DOHH2 (cell line): ENCODE measurements around the gene IER5L.
"Not testable (repeated sequence)": the region's sequence is repeated elsewhere in the genome, so short reads cannot be mapped to it uniquely, and the experiment has no call there.

Source experiments
- H3F3A ChIP-seq: fragments of 200-600 bp; sonication (generic), shearing (Covaris generic); 2 replicates; pipeline ENCODE4 v1.6.0; 2016; ENCODE audit warnings: antibody characterized with exemption, mild to moderate bottlenecking; ENCODE audit not compliant: control insufficient read depth, insufficient read depth
- H3K27ac ChIP-seq: fragments of 200-600 bp; sonication (generic); 2 replicates; pipeline ENCODE4 v1.5.1; 2014; ENCODE audit warnings: low read depth, mild to moderate bottlenecking, low read length, moderate library complexity
- H3K27me3 ChIP-seq: fragments of 200-600 bp; sonication (generic); 2 replicates; pipeline ENCODE4 v1.6.1; 2014; ENCODE audit warnings: mild to moderate bottlenecking, low read length, mixed read lengths; ENCODE audit not compliant: control insufficient read depth
- H3K36me3 ChIP-seq: fragments of 200-600 bp; sonication (generic); 2 replicates; pipeline ENCODE4 v1.6.1; 2014; ENCODE audit warnings: mild to moderate bottlenecking, low read length, moderate library complexity, mixed read lengths; ENCODE audit not compliant: control insufficient read depth
- H3K4me1 ChIP-seq: fragments of 200-600 bp; sonication (generic); 2 replicates; pipeline ENCODE4 v1.6.1; 2014; ENCODE audit warnings: mild to moderate bottlenecking, low read length, mixed read lengths; ENCODE audit not compliant: control insufficient read depth
- H3K4me2 ChIP-seq: fragments of 200-600 bp; sonication (generic); 2 replicates; pipeline ENCODE4 v1.6.0; 2014; ENCODE audit warnings: mild to moderate bottlenecking, low read length, moderate library complexity
- H3K4me3 ChIP-seq: fragments of 200-600 bp; sonication (generic); 2 replicates; pipeline ENCODE4 v1.5.1; 2014; ENCODE audit warnings: mild to moderate bottlenecking, low read length, mixed read lengths
- H3K79me2 ChIP-seq: fragments of 200-600 bp; sonication (generic); 2 replicates; pipeline ENCODE4 v1.6.1; 2014; ENCODE audit warnings: mild to moderate bottlenecking, low read length, mixed read lengths; ENCODE audit not compliant: control insufficient read depth
- H3K9me2 ChIP-seq: fragments of 200-600 bp; sonication (generic); replicated peaks from 2 replicates; pipeline ENCODE4 v1.6.1; 2014; ENCODE audit warnings: mild to moderate bottlenecking, low read length, mixed read lengths; ENCODE audit not compliant: control insufficient read depth
- H3K9me3 ChIP-seq: fragments of 200-600 bp; sonication (generic); 2 replicates; pipeline ENCODE4 v1.6.1; 2014; ENCODE audit warnings: antibody characterized with exemption, low read length, mixed read lengths; ENCODE audit not compliant: control insufficient read depth, insufficient read depth
- H4K20me1 ChIP-seq: fragments of 200-600 bp; sonication (generic); 2 replicates; pipeline ENCODE4 v1.6.0; 2014; ENCODE audit warnings: low read depth, mild to moderate bottlenecking, antibody characterized with exemption, low read length, moderate library complexity; ENCODE audit not compliant: control insufficient read depth, insufficient read depth
- CTCF ChIP-seq: fragments of 200-600 bp; sonication (generic); IDR thresholded peaks from one replicate; pipeline ENCODE4 v1.5.1; 2014; ENCODE audit warnings: antibody characterized with exemption, mild to moderate bottlenecking, low read depth, low read length; ENCODE audit not compliant: poor library complexity, severe bottlenecking
- EZH2phosphoT487 ChIP-seq: fragments of 200-600 bp; sonication (generic); IDR thresholded peaks from 2 replicates; pipeline ENCODE4 v1.6.1; 2017; ENCODE audit warnings: borderline replicate concordance, mild to moderate bottlenecking, antibody characterized with exemption, low read length, moderate library complexity, mixed read lengths

Gene IER5L

GRCh38 chr9:129194221-129194620, 16.2 kb upstream of the IER5L start:
- Histone ChIP-seq H3K4me1 (no peaks in the 10 kb centered on the region), H3F3A (no peaks in the 10 kb centered on the region), H3K36me3 (no peaks in the 10 kb centered on the region), H3K4me3 (no peak overlapping the region), H3K79me2 (no peaks in the 10 kb centered on the region), H3K27me3 (peaks cover 9% of the 10 kb centered on the region), H3K4me2 (no peak overlapping the region), H4K20me1 (no peaks in the 10 kb centered on the region), H3K9me2 (no peaks in the 10 kb centered on the region), H3K9me3 (no peaks in the 10 kb centered on the region; the same call in 1 of the 2 replicates), H3K27ac (no peak overlapping the region)
- TF ChIP-seq EZH2phosphoT487 (no peak), CTCF (no peak)

GRCh38 chr9:129193655-129194054, 15.6 kb upstream of the IER5L start:
- no peak for TF ChIP-seq CTCF
- TF ChIP-seq EZH2phosphoT487, result no peak
- Histone ChIP-seq H3K4me2 (no peak overlapping the region), H3K79me2 (no peaks in the 10 kb centered on the region)

GRCh38 chr9:129191234-129191633, 13.2 kb upstream of the IER5L start:
- peaks cover 3% of the 10 kb centered on the region; the same call in 1 of the 2 replicates for H3K27me3 ChIP-seq
- TF ChIP-seq CTCF (no peak), EZH2phosphoT487 (no peak)
- no peak overlapping the region for H3K4me2 ChIP-seq
- H3K9me2 ChIP-seq, result no peaks in the 10 kb centered on the region
- no peaks in the 10 kb centered on the region for H4K20me1 ChIP-seq
- no peaks in the 10 kb centered on the region for H3F3A ChIP-seq
- no peaks in the 10 kb centered on the region for H3K36me3 ChIP-seq
- no peak overlapping the region for H3K27ac ChIP-seq
- no peaks in the 10 kb centered on the region for H3K79me2 ChIP-seq
- no peaks in the 10 kb centered on the region; the same call in 1 of the 2 replicates for H3K9me3 ChIP-seq
- no peak overlapping the region for H3K4me3 ChIP-seq
- no peaks in the 10 kb centered on the region for H3K4me1 ChIP-seq

More at GRCh38 chr9:129193655-129194054, 15.6 kb upstream of the IER5L start:
- no peak overlapping the region for H3K27ac ChIP-seq
- H3K4me1 ChIP-seq, result no peaks in the 10 kb centered on the region
- no peaks in the 10 kb centered on the region for H4K20me1 ChIP-seq
- no peaks in the 10 kb centered on the region; the same call in 1 of the 2 replicates for H3K9me3 ChIP-seq
- H3K27me3 ChIP-seq, result peaks cover 8% of the 10 kb centered on the region
- H3K36me3 ChIP-seq, result no peaks in the 10 kb centered on the region
- H3K9me2 ChIP-seq, result no peaks in the 10 kb centered on the region
- H3K4me3 ChIP-seq, result no peak overlapping the region
- H3F3A ChIP-seq, result no peaks in the 10 kb centered on the region

- H3F3A ChIP-seq, H3K27ac ChIP-seq, H3K27me3 ChIP-seq, H3K4me1 ChIP-seq, H3K9me2 ChIP-seq, H3K79me2 ChIP-seq, H3K9me3 ChIP-seq, H3K4me3 ChIP-seq, H3K36me3 ChIP-seq, H4K20me1 ChIP-seq, H3K4me2 ChIP-seq: not testable (repeated sequence)
These were observed 11.9 kb upstream of the IER5L start for GRCh38 chr9:129189971-129190370.
